Measurements from ENCODE around the gene UVRAG.

DNA sequence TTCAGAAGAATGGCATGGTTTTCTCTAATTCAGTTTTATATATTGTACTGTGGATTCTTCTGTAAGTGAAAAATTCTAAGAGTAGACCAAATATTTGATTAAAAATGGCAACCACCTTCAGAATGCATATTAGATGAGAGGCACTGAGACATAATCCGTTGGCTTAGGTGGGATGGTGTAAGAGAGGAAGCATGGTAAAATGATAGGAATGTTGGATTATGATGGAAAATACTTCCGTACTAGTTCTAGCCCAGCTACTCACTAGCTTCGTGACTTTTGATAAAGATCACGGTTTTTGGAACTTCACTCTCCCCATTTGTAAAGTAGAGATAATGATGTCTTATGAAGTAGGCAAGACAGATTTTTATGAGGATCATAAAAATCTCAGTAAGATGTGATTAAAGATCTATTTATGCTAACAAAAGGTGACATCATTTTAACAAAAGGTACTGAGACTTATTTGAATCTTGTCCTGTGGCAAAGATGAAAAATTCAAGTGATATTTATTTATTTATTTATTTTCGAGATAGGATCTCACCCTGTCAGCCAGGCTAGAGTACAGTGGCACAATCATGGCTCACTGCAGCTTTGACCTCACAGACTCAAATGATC is 37.5 kb downstream of the UVRAG start:
- TF ChIP-seq TAF1 (IDR thresholded peaks at IDR 0.05; ENCODE audit: low read depth, low read length) (no peak), SPI1 (IDR thresholded peaks at IDR 0.05; ENCODE audit: low read depth, low read length) (no peak), POLR2A (IDR thresholded peaks at IDR 0.05; ENCODE audit: low read depth, low read length) (no peak), POLR2AphosphoS5 (IDR thresholded peaks at IDR 0.05; ENCODE audit: low read depth, low read length) (no peak)

Measured in GM12891 (cell line).